ENCODE measurements around the gene TBC1D8. TPM values are rescaled to one million over a fixed set of nuclear protein-coding genes. Genes with fewer than 3 reads are reported as not detected.
A peak's percentile ranks its signal among the peaks of the same experiment; 100 is the strongest.

The TBC1D8 gene
- total and polyA plus RNA-seq, 7 donors, result 8.7 to 163 (median 50.4) TPM

DNA sequence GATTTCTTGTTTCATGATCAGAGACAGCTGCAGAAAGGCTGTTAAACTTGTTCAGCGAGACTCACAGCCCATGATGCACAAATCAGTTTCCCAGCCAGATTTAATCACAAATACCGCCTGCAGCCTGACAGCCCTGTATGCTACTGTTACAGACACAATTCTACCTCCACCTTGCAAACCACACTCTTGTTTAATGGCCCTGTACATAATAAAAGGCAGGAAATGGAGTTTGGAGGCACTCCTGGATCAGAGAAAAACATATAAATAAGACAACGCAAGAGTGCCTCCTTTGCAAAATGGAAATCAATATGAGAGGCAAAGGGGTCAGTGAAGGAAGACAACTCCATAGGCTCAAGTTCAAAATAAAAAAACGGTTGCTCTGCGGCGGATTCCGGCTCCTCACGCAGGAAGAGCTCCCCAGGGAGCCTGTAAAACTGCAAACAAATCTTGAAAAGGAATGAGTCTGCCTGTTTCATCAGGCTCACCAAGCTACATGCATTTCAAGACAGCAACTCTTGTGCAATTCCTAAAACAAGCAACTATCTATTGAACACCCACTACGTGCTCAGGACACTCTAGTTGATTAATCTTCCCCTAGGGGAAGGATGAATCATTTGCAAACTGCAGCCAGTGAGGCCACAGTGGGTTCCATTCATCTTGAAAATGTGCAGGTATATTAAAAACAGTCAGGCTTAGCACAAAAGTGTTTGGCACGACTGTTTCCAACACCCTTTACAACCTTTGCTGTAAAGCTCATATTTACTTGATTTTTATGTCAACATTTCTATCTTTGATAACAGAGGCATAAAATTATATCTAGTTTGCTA lies 37.5 kb downstream of the TBC1D8 start:
- H3K27ac ChIP-seq, result peak overlapping the region; percentile 94
- DNase-seq, result no peak
- H3K4me1 ChIP-seq, result peaks cover 81% of the 10 kb centered on the region
- TF ChIP-seq, protein P1, sequence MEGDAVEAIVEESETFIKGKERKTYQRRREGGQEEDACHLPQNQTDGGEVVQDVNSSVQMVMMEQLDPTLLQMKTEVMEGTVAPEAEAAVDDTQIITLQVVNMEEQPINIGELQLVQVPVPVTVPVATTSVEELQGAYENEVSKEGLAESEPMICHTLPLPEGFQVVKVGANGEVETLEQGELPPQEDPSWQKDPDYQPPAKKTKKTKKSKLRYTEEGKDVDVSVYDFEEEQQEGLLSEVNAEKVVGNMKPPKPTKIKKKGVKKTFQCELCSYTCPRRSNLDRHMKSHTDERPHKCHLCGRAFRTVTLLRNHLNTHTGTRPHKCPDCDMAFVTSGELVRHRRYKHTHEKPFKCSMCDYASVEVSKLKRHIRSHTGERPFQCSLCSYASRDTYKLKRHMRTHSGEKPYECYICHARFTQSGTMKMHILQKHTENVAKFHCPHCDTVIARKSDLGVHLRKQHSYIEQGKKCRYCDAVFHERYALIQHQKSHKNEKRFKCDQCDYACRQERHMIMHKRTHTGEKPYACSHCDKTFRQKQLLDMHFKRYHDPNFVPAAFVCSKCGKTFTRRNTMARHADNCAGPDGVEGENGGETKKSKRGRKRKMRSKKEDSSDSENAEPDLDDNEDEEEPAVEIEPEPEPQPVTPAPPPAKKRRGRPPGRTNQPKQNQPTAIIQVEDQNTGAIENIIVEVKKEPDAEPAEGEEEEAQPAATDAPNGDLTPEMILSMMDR (IDR thresholded peaks at IDR 0.05), result no peak
- H3K4me3 ChIP-seq, result no peak overlapping the region
- no peaks in the 10 kb centered on the region for H3K36me3 ChIP-seq (ENCODE audit: insufficient read depth in 1 of 2, low read depth in 1 of 2)
- no peaks in the 10 kb centered on the region for H3K9me3 ChIP-seq
- H3K27me3 ChIP-seq (ENCODE audit: insufficient read depth in 3 of 3, low read length in 2 of 3), result no peaks in the 10 kb centered on the region
- ATAC-seq, result peak; percentile 19 to 47 (median 38)
- WGBS, 3 donors, result 15 to 29% (median 19%) methylated on average over 10 of the region's 10 CpGs
- intact Hi-C loops (cut with DNase I), result loop anchor here (5.0 kb wide), 2 partner anchors 34 to 39 kb away; partner anchors contain the start of gene TBC1D8 (in 1 of the 2)

DNA sequence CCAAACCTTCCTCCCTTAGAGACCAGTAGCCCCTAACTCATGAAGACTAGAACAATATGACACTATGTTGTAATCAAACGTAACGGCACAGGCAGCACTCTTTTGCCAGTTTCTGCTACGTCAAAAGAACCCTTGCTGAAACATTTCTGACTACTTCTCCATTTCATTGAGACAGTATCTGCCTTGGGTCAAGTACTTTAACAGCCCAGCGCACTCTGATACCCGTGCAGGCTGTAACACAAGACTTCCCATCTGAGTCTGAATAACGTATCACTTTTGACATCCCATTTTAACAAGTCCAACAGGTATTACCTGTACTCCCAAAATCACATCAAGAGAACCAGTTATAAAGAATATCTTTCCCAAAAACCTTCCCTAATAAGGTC lies 38.4 kb downstream of the TBC1D8 start:
- Histone ChIP-seq H3K27me3 (ENCODE audit: insufficient read depth in 3 of 3, low read length in 2 of 3) (no peaks in the 10 kb centered on the region), H3K36me3 (ENCODE audit: insufficient read depth in 1 of 2, low read depth in 1 of 2) (no peaks in the 10 kb centered on the region), H3K4me1 (peaks cover 87% of the 10 kb centered on the region), H3K27ac (peak overlapping the region; percentile 94), H3K4me3 (no peak overlapping the region), H3K9me3 (no peaks in the 10 kb centered on the region)
- 21 to 58% (median 26%) methylated on average over 6 of the region's 6 CpGs for WGBS, 3 donors
- TF ChIP-seq, protein P1 (IDR thresholded peaks at IDR 0.05), result no peak
- peak in 3 of 4 donors; percentile 11 to 40 (median 11) for ATAC-seq
- DNase-seq, result no peak
- intact Hi-C loops (cut with DNase I), result loop anchor here (5.0 kb wide), 2 partner anchors 35 to 40 kb away; partner anchors contain the start of gene TBC1D8 (in 1 of the 2)

DNA sequence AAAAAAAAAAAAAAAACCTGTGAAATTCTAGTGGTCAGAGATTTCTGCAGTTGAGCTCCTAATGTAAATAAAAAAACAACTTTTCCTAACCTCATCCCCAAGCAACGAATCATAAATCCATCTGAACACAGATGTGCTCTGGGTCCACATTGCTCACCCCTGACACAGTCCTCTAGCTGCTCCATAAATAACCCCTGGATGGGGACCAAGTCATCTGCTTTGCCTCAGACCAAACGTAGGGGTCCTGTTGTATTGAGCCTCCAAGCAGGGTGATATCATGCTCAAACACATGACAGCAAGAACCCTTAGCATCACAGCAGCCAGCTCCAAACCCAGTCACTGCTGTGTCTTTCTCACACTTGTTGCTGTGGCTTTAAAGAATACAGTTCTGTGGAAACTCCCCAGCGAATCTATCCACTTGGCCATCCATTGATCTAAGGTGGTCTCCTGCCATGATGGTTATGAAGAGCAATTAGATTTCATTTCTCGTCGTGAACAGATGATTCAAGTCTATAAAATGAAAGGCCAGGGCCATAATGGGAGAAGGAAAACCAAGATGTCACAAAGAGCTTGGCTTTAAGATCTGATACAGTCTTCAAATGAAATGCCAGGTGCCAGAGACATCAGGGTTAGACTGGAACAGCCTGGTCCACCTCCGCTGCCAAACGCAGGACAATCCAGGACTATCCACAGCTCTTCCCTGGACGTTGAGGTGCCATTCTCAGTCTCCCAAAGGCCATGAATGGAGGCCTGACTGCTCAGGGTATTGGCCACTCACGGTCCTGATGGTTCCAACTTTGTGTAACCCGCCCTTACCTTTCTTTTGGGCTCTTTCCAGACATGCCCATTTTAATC lies 39.0 kb downstream of the TBC1D8 start:
- intact Hi-C loops (cut with DNase I), result loop anchor here (1.0 to 5.0 kb wide), 3 partner anchors 13 to 40 kb away; partner anchors contain the start of gene TBC1D8 (in 1 of the 2)

DNA sequence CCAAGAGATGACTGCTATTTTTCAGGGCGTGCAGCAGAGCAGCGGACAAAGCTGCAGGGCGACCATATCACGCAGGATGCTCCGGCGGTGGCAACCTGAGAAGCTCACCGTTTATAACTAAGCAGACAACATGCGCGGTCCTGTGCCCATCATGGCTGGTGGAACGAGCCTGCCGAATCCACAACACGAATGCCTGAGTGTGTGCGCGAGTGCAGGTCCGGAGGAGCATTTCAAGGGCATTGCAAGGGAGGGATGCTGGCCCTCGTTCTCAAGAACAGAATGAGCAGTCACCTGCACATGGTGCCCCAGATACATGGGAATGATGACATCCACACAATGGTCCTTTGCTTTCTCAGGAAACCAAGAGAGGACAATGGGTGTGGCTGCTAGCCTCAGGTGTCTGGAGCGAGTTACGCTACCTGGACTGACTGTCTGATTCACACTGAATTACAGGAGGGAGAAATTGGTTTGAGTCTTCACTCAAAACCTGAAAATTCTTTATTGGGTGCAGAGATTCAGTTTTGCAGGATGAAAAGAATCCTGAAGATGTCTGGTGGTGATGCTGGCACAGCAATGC lies 39.8 kb downstream of the TBC1D8 start:
- intact Hi-C loops (cut with DNase I), result loop anchor here (1.0 to 5.0 kb wide), 3 partner anchors 14 to 41 kb away; partner anchors contain the start of gene TBC1D8 (in 1 of the 2)
- DNase-seq (peak in 1 of 2 donors; percentile 67), ATAC-seq (peak in 2 of 4 donors; percentile 25 to 28)
- no peaks in the 10 kb centered on the region for H3K9me3 ChIP-seq
- H3K4me3 ChIP-seq, result no peak overlapping the region
- H3K27me3 ChIP-seq (ENCODE audit: insufficient read depth in 3 of 3, low read length in 2 of 3), result no peaks in the 10 kb centered on the region
- H3K36me3 ChIP-seq (ENCODE audit: insufficient read depth in 1 of 2, low read depth in 1 of 2), result no peaks in the 10 kb centered on the region
- peak overlapping the region; percentile 94 for H3K27ac ChIP-seq
- peaks cover 94% of the 10 kb centered on the region for H3K4me1 ChIP-seq
- TF ChIP-seq, protein P1 (IDR thresholded peaks at IDR 0.05), result no peak
- WGBS, 3 donors, result 69 to 81% (median 80%) methylated on average over 18 of the region's 18 CpGs

More for the DNA sequence above, 39.0 kb downstream of the TBC1D8 start:
- no peaks in the 10 kb centered on the region for H3K36me3 ChIP-seq (ENCODE audit: insufficient read depth in 1 of 2, low read depth in 1 of 2)
- no peaks in the 10 kb centered on the region for H3K9me3 ChIP-seq
- H3K27me3 ChIP-seq (ENCODE audit: insufficient read depth in 3 of 3, low read length in 2 of 3), result no peaks in the 10 kb centered on the region
- 31 to 60% (median 31%) methylated on average over 10 of the region's 10 CpGs for WGBS, 3 donors
- TF ChIP-seq, protein P1 (IDR thresholded peaks at IDR 0.05), result no peak
- peak overlapping the region; percentile 94 for H3K27ac ChIP-seq
- peaks cover 91% of the 10 kb centered on the region for H3K4me1 ChIP-seq
- ATAC-seq, result peak; percentile 69 to 79 (median 72)
- peak in 1 of 2 donors; percentile 71 for DNase-seq
- H3K4me3 ChIP-seq, result no peak overlapping the region

All from psoas muscle (tissue), 8 donors.